Epithelial cell of prostate (primary cell): ENCODE data around the gene COL6A1.
A peak's percentile ranks its signal among the peaks of the same experiment; 100 is the strongest.

Source experiments
- DNase-seq: peaks from one replicate; pipeline ENCODE4 v3.0.0-alpha.2; 2011; ENCODE audit warnings: low read depth, low spot score
- H3K27ac ChIP-seq: fragments of 450-650 bp; 2 replicates; pipeline ENCODE4 v1.5.1; 2017; ENCODE audit warnings: mild to moderate bottlenecking

COL6A1 gene, protein sequence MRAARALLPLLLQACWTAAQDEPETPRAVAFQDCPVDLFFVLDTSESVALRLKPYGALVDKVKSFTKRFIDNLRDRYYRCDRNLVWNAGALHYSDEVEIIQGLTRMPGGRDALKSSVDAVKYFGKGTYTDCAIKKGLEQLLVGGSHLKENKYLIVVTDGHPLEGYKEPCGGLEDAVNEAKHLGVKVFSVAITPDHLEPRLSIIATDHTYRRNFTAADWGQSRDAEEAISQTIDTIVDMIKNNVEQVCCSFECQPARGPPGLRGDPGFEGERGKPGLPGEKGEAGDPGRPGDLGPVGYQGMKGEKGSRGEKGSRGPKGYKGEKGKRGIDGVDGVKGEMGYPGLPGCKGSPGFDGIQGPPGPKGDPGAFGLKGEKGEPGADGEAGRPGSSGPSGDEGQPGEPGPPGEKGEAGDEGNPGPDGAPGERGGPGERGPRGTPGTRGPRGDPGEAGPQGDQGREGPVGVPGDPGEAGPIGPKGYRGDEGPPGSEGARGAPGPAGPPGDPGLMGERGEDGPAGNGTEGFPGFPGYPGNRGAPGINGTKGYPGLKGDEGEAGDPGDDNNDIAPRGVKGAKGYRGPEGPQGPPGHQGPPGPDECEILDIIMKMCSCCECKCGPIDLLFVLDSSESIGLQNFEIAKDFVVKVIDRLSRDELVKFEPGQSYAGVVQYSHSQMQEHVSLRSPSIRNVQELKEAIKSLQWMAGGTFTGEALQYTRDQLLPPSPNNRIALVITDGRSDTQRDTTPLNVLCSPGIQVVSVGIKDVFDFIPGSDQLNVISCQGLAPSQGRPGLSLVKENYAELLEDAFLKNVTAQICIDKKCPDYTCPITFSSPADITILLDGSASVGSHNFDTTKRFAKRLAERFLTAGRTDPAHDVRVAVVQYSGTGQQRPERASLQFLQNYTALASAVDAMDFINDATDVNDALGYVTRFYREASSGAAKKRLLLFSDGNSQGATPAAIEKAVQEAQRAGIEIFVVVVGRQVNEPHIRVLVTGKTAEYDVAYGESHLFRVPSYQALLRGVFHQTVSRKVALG

DNA sequence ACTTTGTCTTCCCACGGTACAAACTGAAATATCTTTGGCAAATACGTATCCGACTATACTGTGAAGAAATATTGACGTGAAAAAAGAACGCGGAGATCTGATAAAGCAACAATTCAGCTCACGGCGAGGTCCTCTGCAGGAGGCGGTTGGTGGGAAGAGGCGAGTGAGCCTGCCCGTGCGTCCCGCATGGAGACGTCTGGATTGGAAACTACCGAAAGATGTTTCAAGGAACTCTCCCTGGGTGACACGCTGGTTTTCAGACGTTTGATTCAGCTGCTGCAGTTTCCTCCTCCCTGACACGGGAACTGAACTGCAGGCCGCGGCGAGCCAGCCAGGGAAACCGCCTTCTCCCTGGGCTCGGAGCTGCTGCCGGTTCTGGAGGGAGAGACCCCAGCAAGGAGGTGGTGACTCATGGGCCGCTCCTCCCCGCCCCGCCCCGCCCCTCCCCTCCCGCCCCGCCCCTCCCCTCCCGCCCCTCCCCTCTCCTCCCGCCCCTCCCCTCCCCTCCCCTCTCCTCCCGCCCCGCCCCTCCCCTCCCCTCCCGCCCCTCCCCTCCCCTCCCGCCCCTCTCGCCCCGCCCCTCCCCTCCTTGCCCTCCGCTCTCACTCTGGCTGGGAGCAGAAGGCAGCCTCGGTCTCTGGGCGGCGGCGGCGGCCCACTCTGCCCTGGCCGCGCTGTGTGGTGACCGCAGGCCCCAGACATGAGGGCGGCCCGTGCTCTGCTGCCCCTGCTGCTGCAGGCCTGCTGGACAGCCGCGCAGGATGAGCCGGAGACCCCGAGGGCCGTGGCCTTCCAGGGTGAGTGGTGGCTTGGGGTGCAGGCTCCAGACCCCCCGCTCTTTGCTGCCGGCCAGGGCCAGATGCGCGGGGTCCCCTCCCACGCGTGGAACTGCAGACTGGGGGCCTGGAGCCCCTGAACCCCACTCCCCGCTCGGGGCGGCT, at the start of gene COL6A1:
Gene COL6A1 (plus strand): TSS at position 620 of the 941 bp plus-strand sequence. CDS start 81 bp downstream, at position 701.
- peak; percentile 3 for DNase-seq
- H3K27ac ChIP-seq, result no peak within 1 kb of the TSS

DNA sequence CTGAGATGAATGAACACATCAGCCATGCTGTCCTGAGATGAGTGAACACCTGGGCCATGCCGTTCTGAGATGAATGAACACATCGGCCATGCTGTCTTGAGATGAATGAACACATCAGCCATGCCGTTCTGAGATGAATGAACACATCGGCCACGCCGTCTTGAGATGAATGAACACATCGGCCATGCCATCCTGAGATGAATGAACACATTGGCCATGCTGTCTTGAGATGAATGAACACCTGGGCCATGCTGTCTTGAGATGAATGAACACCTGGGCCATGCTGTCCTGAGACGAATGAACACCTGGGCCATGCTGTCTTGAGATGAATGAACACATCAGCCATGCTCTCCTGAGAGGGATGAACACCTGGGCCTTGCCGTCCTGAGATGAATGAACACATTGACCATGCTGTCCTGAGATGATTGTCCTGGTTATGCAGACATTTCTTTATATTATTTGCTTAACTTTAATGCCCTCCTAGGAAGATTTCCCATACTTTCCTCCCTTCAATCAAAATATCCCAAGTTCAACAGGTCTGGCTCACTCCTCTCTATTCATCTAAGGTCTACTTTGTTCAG, 48.6 kb upstream of the COL6A1 start:
- no peak for DNase-seq
- H3K27ac ChIP-seq, result no peak overlapping the region

DNA sequence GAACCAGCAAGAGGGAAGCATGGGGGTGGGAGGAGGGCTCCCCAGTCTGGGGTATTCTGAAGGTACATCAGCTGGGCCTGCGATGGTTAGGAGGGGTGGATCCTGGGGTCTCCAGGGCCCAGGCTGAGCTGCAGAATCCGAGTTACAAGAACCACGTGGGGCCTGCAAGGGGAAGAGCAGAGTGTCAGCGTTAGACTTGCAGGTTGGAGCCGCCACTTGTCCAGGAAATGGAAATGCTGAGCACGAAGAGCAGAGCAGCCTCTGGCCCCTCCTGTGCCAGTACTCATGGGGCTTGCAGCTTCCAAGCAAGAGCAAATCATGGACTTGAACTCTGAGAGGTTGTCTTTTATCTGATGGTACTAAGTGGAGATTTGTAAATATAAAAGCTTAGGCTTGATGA, 47.5 kb upstream of the COL6A1 start:
- H3K27ac ChIP-seq, result no peak overlapping the region
- no peak for DNase-seq

DNA sequence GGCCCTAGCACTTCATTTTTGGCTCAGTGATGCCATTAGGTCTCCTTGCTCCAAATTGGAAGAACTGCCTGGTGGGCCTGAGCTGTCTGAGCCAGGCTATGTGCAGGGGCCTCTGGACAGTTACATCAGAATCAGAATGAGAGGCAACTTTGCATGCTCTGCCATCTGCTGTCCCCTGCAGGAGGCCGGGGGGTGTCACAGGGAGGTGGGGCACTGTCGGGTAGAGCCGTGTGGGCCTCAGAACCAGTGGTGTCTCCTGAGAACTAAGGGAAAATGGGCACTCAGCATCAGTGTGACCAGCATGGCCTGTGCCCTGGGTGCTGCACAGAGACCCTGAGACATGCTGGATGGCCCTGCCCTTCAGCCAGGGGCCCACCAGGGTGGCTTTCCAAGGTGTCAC, 47.0 kb upstream of the COL6A1 start:
- no peak for DNase-seq
- H3K27ac ChIP-seq, result no peak overlapping the region

DNA sequence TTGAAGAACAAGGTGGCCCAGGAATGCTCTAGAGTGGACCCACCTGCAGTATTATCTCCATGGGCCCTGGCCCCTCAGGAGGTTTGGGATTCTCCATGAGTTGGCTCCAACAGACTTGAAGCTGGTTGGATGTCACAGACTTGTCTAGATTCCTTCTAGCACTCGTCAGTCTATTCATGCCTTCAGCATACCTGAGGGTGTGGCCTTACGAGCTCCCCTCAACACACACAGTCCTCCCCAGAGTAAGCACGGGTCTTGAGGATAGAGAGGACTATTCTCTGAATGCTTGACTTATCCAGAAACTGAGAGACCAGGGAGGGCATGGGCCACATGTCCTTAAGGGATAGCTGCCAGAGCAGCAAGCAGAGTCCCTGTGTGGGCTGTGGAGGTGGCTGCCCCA, 45.9 kb upstream of the COL6A1 start:
- DNase-seq, result peak; percentile 24
- H3K27ac ChIP-seq, result no peak overlapping the region

DNA sequence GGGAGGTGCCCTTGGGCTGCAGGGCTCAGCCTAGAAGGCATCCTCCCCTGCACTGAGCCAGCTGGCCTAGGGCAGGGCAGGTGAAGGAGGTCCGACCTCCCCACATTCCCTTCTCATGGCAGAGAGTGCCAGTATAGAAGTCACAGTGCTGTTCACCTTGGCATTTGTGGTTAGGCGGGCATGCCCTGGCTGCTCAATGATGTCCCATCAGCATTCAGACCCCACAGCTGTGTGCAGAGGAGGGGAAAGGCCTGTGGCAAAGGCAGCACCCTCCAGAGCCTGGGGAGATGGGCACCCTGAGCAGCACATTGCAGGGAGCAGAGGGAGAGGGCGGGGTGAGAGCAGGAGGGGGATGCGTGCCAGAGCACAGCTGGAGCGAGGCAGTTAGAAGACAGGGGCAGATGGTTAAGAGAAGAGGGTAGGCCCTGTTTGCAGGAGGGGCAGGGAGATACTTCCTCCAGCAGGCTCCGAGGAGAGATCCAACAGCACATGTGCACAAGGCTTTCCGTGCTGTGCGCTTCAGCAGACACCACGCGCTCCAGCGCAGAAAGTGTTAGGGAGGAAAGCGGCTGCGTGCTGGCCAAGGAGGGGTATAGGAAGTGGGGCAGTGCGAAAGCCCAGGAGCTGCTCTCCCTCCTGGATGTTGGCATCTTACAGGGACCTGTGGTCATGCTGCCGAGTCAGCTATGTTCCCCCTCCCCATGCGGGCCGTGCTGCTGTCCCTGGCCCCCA, 43.7 kb upstream of the COL6A1 start:
- no peak overlapping the region for H3K27ac ChIP-seq
- no peak for DNase-seq

DNA sequence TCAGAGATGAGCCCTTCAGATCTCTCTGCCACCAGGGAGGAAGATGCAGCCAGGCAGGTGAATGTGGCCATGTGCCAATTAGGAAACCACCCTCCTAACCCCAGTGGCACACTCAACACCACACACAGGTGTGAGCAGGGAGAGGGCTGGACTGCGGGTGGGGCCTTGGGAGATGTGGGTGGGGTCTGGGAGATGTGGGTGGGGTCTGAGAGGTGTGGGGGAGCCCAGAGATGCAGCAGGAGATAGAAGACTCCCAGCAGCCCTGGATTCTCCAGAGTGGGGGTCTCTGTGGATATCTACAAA, 43.2 kb upstream of the COL6A1 start:
- DNase-seq, result no peak
- no peak overlapping the region for H3K27ac ChIP-seq

DNA sequence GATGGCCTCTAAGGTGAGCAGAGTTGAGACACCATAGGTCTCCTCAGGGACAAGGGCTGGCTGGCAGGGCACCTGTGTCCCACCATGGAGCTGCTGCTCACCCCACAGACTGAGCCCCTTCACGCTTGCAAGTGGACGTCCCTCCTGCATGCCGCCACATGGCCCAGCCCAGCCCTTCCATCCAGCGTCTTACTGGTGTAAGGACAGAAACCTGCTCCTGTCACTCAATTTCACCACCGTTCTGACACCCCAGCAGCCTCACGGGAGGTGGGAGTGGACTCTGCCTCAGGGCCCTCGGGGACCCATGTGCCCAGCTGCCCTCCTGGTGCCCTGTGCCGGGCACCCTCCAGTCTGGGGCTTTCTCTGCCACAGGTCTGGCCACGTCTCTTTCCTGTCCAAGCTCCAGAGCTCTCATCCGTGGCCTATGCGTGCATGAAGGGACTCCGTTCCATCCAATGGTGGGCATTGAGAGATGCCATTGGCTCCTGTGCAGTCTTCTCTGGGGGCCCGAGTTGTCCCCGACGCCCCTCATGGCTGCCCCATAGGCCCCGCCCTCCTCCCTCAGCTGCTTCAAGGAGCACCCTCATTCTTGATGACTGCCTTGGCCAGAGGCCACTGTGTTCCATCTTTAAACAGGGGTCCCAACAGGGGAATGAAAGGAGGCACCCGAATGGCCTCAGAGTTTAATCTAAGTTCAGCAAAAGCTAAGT, 42.6 kb upstream of the COL6A1 start:
- no peak for DNase-seq
- no peak overlapping the region for H3K27ac ChIP-seq

DNA sequence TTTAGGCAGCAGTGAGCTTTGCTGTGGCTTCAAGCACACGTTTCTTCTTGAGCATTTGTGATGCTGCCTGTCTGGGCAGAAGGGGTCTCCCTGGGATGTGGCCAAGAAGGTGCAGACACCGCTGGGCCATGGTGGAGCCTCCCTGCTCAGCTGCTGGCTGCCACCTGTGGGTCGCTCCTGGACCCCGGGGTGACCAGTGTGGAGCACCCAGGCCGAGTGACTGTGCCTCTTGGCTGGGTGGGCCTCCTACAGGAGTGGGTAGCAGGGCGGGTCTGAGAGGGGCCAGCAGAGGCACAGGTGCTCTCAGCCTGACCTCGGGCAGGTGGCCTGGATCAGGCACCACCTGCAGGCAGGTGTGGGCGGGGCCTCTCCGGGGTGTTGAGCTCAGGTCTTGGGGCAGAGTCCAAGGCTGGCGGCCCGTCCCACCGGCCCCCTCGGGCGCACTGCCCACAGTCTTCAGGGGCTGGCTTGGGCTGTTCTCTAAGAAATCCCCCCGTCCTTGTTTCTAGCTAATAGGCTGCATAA, 42.0 kb upstream of the COL6A1 start:
- no peak for DNase-seq
- no peak overlapping the region for H3K27ac ChIP-seq

DNA sequence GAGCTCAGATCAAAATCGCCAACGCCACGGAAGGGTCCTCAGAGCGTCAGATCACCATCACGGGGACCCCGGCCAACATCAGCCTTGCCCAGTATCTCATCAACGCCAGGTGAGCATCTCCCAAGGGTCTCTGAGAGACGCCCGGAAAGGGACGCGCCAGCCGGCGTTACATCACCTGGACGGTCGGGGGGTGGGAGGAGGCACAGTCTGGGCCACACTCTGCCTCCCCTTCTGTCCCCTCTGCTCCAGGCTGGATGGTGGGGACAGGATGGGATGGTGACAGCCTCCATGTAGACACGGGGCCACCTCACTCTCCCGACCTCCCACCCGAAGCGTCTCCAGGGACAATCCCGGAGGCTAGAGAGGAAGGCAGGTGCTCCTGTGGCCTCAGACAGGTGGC, 41.5 kb upstream of the COL6A1 start:
- DNase-seq, result no peak
- H3K27ac ChIP-seq, result no peak overlapping the region

DNA sequence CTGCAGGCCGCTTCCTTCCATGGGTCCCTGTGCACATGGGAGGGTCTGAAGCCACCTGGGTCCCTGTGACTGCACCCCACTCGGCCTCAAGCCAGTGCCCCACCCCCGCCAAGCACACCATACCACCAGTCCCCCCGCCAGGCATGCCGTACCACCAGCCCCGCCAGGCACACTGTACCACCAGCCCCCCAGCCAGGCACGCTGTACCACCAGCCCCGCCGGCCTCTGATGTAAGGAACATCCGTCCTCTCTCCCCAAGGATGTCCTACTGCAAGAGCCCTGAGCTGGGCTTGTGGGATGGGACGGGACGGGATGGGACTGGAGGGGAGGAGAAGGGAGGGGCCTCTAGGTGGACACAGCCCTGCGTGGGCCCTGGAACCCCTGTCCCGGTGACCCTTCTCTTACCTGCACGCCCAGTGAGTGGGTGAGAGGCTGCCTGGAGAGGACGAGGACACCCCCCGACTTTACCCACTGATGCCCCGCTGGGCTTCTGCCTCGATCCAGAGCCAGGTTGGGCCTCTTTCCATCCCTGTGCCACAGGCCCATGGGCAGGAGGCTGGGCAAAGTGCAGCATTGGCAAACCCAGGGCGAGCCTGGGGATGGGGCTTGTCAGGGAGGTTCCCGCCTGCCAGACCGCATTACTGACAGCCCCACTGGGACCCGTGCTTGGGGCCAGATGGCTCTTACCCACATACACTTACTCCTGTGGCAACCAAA, 40.8 kb upstream of the COL6A1 start:
- no peak for DNase-seq
- H3K27ac ChIP-seq, result no peak overlapping the region

DNA sequence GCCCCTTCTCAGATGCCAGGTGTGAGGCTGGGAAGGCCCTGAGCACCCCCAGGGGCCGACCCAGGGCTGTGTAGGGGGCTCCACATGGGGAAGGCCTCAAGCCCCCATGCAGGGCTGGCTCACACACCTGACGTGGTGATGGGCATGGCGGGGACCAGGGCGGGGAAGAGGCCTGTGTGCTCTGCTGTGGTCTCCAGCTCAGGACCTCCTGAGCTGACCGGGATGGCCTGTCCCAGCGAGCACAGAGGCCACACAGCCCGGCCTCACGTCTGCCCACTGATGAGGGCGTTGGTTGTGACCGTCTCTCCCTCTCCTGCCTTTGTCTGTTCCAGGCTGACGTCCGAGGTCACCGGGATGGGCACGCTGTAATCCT, 40.2 kb upstream of the COL6A1 start:
- no peak overlapping the region for H3K27ac ChIP-seq
- no peak for DNase-seq

DNA sequence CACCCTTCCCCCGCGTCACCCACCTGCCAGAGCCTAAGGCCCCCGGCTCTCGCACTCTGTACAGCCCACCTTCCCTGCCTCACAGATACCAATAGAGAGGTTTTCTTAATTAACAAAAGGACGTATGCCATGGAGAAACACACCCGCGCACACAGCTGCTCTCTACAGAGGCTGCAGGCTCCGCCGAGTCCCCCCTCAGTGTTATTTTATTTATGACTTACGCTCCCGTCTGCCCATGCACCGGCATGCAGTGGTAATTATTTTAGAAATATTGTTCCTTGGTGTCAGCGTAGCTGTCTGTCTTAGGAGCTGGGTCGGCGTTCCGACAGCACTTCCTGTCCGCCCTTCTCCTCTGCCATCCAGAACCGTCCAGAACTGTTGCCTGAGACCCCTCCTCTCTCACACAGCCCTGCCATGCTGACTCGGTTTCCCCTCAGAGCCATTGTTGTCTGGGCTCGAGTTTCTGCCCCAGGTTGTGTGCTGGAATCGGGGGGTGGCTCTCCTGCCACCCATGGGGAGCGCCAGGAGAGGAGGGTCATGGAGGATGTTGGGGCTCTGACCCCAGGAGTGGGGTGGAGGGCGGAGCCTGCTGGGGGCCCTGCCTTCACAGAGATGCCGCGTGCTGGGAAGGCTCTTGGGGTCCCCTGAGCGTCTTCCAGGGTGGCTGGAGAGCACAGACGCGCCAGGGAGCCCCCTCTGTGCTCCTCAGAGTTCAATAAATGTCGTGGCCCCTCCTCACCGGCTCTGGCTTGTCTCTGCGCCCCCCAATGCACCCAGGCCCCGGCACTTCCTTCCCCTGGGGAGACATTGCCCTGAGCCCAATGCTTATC, 39.6 kb upstream of the COL6A1 start:
- no peak overlapping the region for H3K27ac ChIP-seq
- no peak for DNase-seq

DNA sequence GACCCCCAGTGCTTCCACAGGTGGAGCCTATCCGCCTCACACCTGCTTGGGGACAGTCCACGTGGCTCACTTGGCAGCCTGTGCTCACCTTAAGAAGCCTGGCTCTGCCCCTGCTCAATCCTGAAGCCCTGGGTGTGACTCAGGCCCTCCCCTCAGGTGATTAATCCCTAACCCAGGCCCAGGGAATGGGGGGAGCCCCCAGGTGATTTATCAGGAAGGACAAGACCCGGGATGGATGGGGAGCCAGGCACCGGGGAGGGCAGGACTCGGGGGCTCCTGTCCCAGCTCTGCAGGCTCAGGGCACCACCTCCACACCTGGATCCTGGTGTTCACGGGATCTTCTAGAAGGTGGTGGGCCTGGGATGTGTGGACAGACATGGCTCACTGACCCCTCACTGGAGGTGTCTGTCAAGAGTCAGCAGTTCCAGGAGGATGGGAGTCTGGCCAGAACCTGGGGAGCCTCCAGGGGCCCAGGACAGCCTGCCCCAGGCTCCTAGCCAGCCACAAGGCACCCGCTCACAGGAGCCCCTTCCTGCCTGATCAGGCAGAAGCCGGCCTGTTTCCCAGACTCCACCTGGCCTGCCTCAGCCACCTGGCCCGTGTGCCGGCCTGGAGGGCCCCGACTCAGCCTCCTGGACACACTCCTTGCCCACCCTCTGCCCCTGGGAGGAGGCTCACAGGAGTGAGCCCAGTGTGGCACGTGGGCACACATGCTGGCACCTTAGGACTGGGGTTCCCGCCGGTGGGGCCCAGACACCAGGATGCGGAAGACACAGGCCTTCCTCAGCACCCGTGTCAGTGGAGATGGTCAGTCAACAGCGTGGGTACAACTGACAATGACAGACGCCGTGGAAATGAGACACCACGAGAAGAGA, 38.6 kb upstream of the COL6A1 start:
- DNase-seq, result no peak

DNA sequence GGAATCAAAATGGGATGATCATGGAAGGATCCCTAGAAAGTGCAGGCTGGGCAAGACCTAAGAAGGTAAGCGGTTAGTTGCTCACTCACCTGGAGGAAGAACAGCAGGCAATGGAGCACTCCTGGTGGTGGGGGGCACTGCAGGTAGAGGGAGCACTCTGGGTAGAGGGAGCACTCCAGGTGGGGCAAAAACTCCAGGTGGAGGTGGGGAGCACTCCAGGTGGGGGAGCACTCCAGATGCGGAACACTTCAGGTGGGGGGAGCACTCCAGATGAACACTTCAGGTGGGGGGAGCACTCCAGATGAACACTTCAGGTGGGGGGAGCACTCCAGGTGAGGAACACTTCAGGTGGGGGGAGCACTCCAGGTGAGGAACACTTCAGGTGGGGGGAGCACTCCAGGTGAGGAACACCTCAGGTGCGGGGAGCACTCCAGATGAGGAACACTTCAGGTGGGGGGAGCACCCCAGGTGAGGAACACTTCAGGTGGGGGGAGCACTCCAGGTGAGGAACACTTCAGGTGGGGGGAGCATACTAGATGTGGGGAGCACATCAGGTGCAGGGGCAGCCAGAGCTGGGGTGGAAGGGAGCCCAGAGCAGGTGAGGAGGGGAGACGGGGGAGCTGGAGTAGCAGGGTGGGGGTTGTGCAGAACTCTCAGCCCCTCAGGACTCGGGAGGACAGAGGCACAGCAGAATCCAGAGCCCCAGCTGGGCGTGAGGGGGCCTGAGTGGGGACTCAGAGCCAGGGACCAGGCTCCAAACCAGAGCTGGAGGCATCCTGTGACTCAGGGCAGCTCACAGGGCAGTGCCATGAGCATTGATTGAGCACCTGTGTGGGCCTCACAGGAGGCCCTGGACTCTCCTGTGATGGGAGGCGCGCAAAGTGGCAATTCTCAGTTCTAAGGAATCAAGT, 37.7 kb upstream of the COL6A1 start:
- H3K27ac ChIP-seq, result no peak overlapping the region
- DNase-seq, result no peak

More for the DNA sequence above, 38.6 kb upstream of the COL6A1 start:
- no peak overlapping the region for H3K27ac ChIP-seq
